ENCODE data around the gene RB1. TPM values are rescaled to one million over a fixed set of nuclear protein-coding genes. Genes with fewer than 3 reads are reported as not detected.

The RB1 gene
- total and polyA plus RNA-seq, 2 donors (not counting 3 experiments of a cell fraction or from before 2014, with no cell fraction given): 8.0 to 41.2 TPM

- DNase-seq (ENCODE audit: low read depth, low spot score): no peak
- intact Hi-C loops (cut with micrococcal nuclease) (loop anchor here (2.0 kb wide), 1 partner anchor 16 kb away; the partner anchor contains the start of gene LPAR6), dilution Hi-C loops (cut with MboI; ENCODE audit: extremely low pct_ligation_motif_present, low sequenced_read_pairs) (no loop called here)
- peak overlapping the region; percentile 17 for H3K4me2 ChIP-seq (ENCODE audit: insufficient read depth, low read length)
- H4K20me1 ChIP-seq (replicated peaks; ENCODE audit: control insufficient read depth, extremely low read depth, insufficient read depth, low read length): no peaks in the 10 kb centered on the region
- no peaks in the 10 kb centered on the region for H3K9me1 ChIP-seq (replicated peaks; ENCODE audit: control insufficient read depth, extremely low read depth, insufficient read depth, low read length)
- H3K9me3 ChIP-seq (replicated peaks; ENCODE audit: control insufficient read depth, insufficient read depth, low read length): no peaks in the 10 kb centered on the region
- no peaks in the 10 kb centered on the region for H3K79me2 ChIP-seq (ENCODE audit: control insufficient read depth, insufficient read depth, low read length)
- ChIA-PET POLR2A (no interaction called here), CTCF (interaction anchor here (0.9 to 1.8 kb wide), 4 partner anchors 8 to 151 kb away, joined by 3 to 7 read pairs (median 4); partner anchors contain the start of gene LPAR6)
- H3K9ac ChIP-seq (replicated peaks; ENCODE audit: extremely low read depth, insufficient read depth, low read length): no peak overlapping the region
- H2AFZ ChIP-seq (ENCODE audit: low read depth, low read length): no peak overlapping the region
- no peaks in the 10 kb centered on the region for H3K36me3 ChIP-seq (ENCODE audit: control insufficient read depth in 2 of 2, extremely low read depth in 1 of 2, insufficient read depth in 2 of 2, low read length in 2 of 2)
- H3K4me3 ChIP-seq (replicated peaks in 1 of 3; ENCODE audit: insufficient read depth in 1 of 3, low read depth in 1 of 3, low read length in 3 of 3): no peak overlapping the region
- FAIRE-seq: no peak
- no peak for TF ChIP-seq GATA2 (IDR thresholded peaks at IDR 0.05; ENCODE audit: insufficient read depth, insufficient read length, low read depth, low read length)
- TF ChIP-seq MYC (IDR thresholded peaks at IDR 0.05; ENCODE audit: low read depth, low read length): no peak
- TF ChIP-seq POLR2AphosphoS5 (IDR thresholded peaks at IDR 0.05; ENCODE audit: insufficient read depth, low read depth, low read length): no peak
- TF ChIP-seq MAX (IDR thresholded peaks at IDR 0.05; ENCODE audit: insufficient read depth, insufficient read length): no peak
- no peak for TF ChIP-seq FOS (IDR thresholded peaks at IDR 0.05; ENCODE audit: borderline replicate concordance, insufficient read depth, low read length)
- no peak for TF ChIP-seq JUN (IDR thresholded peaks at IDR 0.05; ENCODE audit: borderline replicate concordance, insufficient read depth, insufficient read length, low read depth)
- TF ChIP-seq EZH2 (IDR thresholded peaks at IDR 0.05; ENCODE audit: borderline replicate concordance, low read depth, low read length, severe bottlenecking): no peak
- no peak for TF ChIP-seq POLR2A (IDR thresholded peaks at IDR 0.05; ENCODE audit: low read depth, low read length)
- no peak for TF ChIP-seq CTCF (IDR thresholded peaks at IDR 0.05; ENCODE audit: extremely low read depth in 1 of 2, insufficient read depth in 1 of 2, low read depth in 1 of 2, low read length in 2 of 2)
- no TSS peak for BruUV-seq (replicated peaks)
- peaks cover 24% of the 10 kb centered on the region for H3K4me1 ChIP-seq (ENCODE audit: control insufficient read depth, extremely low read depth, insufficient read depth, low read length)
- no peak overlapping the region for H3K27ac ChIP-seq (ENCODE audit: insufficient read depth, low read depth, low read length)
- H3K27me3 ChIP-seq (ENCODE audit: control insufficient read depth in 2 of 2, insufficient read depth in 2 of 2, low read length in 2 of 2): no peaks in the 10 kb centered on the region
Measured at GRCh38 chr13:48429036-48429435, 125.5 kb downstream of the RB1 start.

Data from endothelial cell of umbilical vein (primary cell).